Fibroblast of lung (primary cell): Measurements from ENCODE around the gene CHST12. TPM values are rescaled to one million over a fixed set of nuclear protein-coding genes. Genes with fewer than 3 reads are reported as not detected.

Experiments used
- DNase-seq, 2 donors: peaks; one replicate each; pipeline versions ENCODE4 v3.0.0 to v3.0.0-alpha.2; 2010; ENCODE audit warnings: low read depth in 2 of 2
- H2AFZ ChIP-seq: 2 replicates; pipeline ENCODE4 v1.5.1; 2012; ENCODE audit warnings: low read length, control low read depth, inconsistent platforms
- H3K27ac ChIP-seq: 2 replicates; pipeline ENCODE4 v1.5.1; 2011; ENCODE audit warnings: low read length, control low read depth; ENCODE audit not compliant: insufficient read depth
- H3K27me3 ChIP-seq: 2 replicates; pipeline ENCODE4 v1.5.1; 2011; ENCODE audit warnings: mild to moderate bottlenecking, low read length; ENCODE audit not compliant: control insufficient read depth, insufficient read depth
- H3K36me3 ChIP-seq: 2 replicates; pipeline ENCODE4 v1.5.1; 2011; ENCODE audit warnings: low read length; ENCODE audit not compliant: control insufficient read depth, insufficient read depth
- H3K4me1 ChIP-seq: 2 replicates; pipeline ENCODE4 v1.5.1; 2011; ENCODE audit warnings: low read length; ENCODE audit not compliant: control insufficient read depth, insufficient read depth; ENCODE audit errors: extremely low read depth
- H3K4me2 ChIP-seq: 2 replicates; pipeline ENCODE4 v1.5.1; 2011; ENCODE audit warnings: low read length, control low read depth; ENCODE audit not compliant: insufficient read depth; ENCODE audit errors: extremely low read depth
- H3K4me3 ChIP-seq, 4 experiments: fragments of 200-600 bp in 1 of 4; sonication (generic) in 1 of 4; replicated peaks in 1 of 4; 2 replicates each; pipeline ENCODE4 v1.5.1; 2011 to 2016; ENCODE audit warnings: low read length in 4 of 4, low read depth in 3 of 4, mild to moderate bottlenecking in 3 of 4, control low read depth in 2 of 4, inconsistent platforms in 1 of 4, mixed read lengths in 1 of 4; ENCODE audit not compliant: insufficient read depth in 1 of 4; ENCODE audit errors: control extremely low read depth in 1 of 4
- H3K79me2 ChIP-seq: 2 replicates; pipeline ENCODE4 v1.5.1; 2012; ENCODE audit warnings: mild to moderate bottlenecking, low read length, inconsistent platforms; ENCODE audit not compliant: control insufficient read depth, insufficient read depth
- H3K9ac ChIP-seq: 2 replicates; pipeline ENCODE4 v1.5.1; 2011; ENCODE audit warnings: mild to moderate bottlenecking, low read length, control low read depth; ENCODE audit not compliant: insufficient read depth
- H3K9me3 ChIP-seq: 2 replicates; pipeline ENCODE4 v1.5.1; 2012; ENCODE audit warnings: low read depth, low read length; ENCODE audit not compliant: control insufficient read depth, insufficient read depth
- H4K20me1 ChIP-seq: 2 replicates; pipeline ENCODE4 v1.5.1; 2011; ENCODE audit warnings: low read length; ENCODE audit not compliant: control insufficient read depth, insufficient read depth; ENCODE audit errors: extremely low read depth
- EZH2 ChIP-seq: IDR thresholded peaks from 2 replicates; pipeline ENCODE4 v1.5.1; 2012; ENCODE audit warnings: low read length, control low read depth, mild to moderate bottlenecking; ENCODE audit errors: missing control alignments
- polyA plus RNA-seq, 2 donors: library from polyadenylated mRNA; depleted of rRNA in 1 of 2; stranded (reverse) in 1 of 2; unstranded in 1 of 2; fragments of >200 nt; gene quantifications; 2 replicates each; pipeline ENCODE4 v1.2.1, GENCODE V29; 2011 to 2012; ENCODE audit warnings: missing spikeins in 1 of 2
- total RNA-seq: library from RNA; depleted of rRNA; stranded (reverse); fragments of >200 nt; gene quantifications from 2 replicates; pipeline ENCODE4 v1.2.1, GENCODE V29; 2014
- TF ChIP-seq, protein P1 (sequence below), 2 donors: IDR thresholded peaks in 1 of 2; conservative IDR thresholded peaks in 1 of 2; 1 replicate in 1 of 2; 2 replicates in 1 of 2; pipeline ENCODE4 v1.5.1; 2011 to 2012; ENCODE audit warnings: low read length in 2 of 2, control low read depth in 1 of 2, inconsistent platforms in 1 of 2, low read depth in 1 of 2, mild to moderate bottlenecking in 1 of 2

The CHST12 gene
- total and polyA plus RNA-seq, 2 donors (not counting 1 experiment from before 2014, with no cell fraction given), result 3.5 to 9.5 TPM

DNA sequence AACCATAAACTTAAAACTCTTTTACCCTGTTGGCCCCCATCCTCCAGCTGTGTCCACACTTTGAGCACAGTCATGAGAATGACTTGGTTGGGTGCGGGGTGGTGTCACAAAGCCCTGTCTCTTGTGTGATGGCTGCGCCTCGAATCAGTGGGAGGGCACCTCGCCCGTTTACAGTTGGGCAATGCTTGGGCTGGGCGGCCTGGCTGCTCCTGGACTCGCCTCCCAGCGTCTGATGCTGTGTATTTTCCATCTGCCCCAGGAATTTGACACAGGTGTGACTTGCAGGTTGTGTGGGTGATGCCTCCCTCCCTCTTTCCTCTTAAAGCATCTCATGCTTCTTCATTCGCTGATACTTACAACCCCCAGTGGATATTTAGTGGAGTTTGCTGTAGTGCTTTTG, 33.7 kb downstream of the CHST12 start:
- Histone ChIP-seq H3K9ac (no peak overlapping the region), H3K4me1 (no peaks in the 10 kb centered on the region), H3K9me3 (no peaks in the 10 kb centered on the region), H3K4me3 (no peak overlapping the region), H3K27ac (no peak overlapping the region), H3K4me2 (no peak overlapping the region), H2AFZ (no peak overlapping the region), H3K27me3 (no peaks in the 10 kb centered on the region), H3K36me3 (peaks cover 4% of the 10 kb centered on the region), H3K79me2 (no peaks in the 10 kb centered on the region), H4K20me1 (no peaks in the 10 kb centered on the region)
- no peak for DNase-seq
- TF ChIP-seq, protein P1, sequence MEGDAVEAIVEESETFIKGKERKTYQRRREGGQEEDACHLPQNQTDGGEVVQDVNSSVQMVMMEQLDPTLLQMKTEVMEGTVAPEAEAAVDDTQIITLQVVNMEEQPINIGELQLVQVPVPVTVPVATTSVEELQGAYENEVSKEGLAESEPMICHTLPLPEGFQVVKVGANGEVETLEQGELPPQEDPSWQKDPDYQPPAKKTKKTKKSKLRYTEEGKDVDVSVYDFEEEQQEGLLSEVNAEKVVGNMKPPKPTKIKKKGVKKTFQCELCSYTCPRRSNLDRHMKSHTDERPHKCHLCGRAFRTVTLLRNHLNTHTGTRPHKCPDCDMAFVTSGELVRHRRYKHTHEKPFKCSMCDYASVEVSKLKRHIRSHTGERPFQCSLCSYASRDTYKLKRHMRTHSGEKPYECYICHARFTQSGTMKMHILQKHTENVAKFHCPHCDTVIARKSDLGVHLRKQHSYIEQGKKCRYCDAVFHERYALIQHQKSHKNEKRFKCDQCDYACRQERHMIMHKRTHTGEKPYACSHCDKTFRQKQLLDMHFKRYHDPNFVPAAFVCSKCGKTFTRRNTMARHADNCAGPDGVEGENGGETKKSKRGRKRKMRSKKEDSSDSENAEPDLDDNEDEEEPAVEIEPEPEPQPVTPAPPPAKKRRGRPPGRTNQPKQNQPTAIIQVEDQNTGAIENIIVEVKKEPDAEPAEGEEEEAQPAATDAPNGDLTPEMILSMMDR (conservative IDR thresholded peaks at IDR 0.05 in 1 of 2, IDR thresholded peaks at IDR 0.05 in 1 of 2; ENCODE audit: low read depth in 1 of 2, low read length in 2 of 2), result no peak
- no peak for TF ChIP-seq EZH2

DNA sequence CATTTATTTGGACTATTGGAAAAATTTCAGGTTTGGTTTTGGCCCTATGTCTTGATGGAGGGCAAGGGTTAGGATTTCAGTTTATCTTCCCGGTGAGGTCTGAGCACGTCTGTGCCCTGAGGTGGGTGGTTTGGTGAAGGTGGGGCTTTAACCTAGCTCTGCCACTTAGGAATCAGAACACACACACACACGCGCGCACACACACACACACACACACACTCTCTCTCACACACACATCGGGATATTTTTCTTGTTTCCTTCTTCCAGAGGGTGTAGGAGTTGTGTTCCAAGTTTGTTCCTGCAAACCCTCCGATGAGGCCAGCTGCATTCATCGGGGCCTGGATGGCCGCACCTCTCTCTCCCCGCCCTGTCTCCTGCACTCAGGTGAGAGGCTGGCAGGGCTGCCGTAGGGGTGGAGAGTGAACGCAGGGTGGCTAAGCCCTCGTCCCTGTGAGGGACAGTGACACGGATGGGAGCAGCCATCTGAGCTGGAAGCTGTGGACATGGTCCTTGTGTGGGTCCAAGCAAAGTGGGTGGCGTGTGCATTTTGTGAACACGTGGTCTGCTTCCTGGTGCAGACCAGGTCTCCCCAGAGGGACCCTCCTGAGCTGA, 34.2 kb downstream of the CHST12 start:
- no peaks in the 10 kb centered on the region for H3K27me3 ChIP-seq
- H2AFZ ChIP-seq, result no peak overlapping the region
- TF ChIP-seq, protein P1 (conservative IDR thresholded peaks at IDR 0.05 in 1 of 2, IDR thresholded peaks at IDR 0.05 in 1 of 2; ENCODE audit: low read depth in 1 of 2, low read length in 2 of 2), result no peak
- TF ChIP-seq EZH2, result no peak
- H3K4me2 ChIP-seq, result no peak overlapping the region
- no peaks in the 10 kb centered on the region for H4K20me1 ChIP-seq
- H3K4me1 ChIP-seq, result no peaks in the 10 kb centered on the region
- no peak overlapping the region for H3K9ac ChIP-seq
- DNase-seq, result no peak
- no peaks in the 10 kb centered on the region for H3K9me3 ChIP-seq
- H3K27ac ChIP-seq, result no peak overlapping the region
- H3K79me2 ChIP-seq, result no peaks in the 10 kb centered on the region
- no peak overlapping the region for H3K4me3 ChIP-seq
- peaks cover 4% of the 10 kb centered on the region for H3K36me3 ChIP-seq

DNA sequence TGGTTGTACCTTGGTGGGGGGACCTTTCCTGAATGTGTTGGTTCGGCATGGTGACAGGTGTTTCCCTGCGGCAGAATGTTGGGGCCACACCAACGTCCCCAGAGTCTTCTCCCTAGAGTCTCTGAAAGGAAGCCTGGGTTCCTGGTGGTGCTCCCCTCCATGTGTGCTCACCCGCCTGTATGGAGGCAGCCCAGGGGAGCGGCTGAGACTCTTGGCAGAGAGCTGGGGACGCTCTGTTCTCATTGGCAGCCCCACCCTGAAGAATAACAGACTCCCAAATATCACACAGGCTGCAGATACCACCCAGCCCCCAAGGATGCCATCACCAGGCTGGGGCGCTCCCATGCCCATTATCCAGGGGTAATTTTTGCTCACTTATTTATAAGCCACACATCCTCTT, 34.8 kb downstream of the CHST12 start:
- Histone ChIP-seq H3K4me1 (no peaks in the 10 kb centered on the region), H3K36me3 (peaks cover 3% of the 10 kb centered on the region), H3K4me2 (no peak overlapping the region), H3K9me3 (no peaks in the 10 kb centered on the region), H3K79me2 (no peaks in the 10 kb centered on the region), H4K20me1 (no peaks in the 10 kb centered on the region), H3K27ac (no peak overlapping the region), H3K27me3 (no peaks in the 10 kb centered on the region), H2AFZ (no peak overlapping the region), H3K4me3 (no peak overlapping the region), H3K9ac (no peak overlapping the region)
- DNase-seq, result peak in 1 of 2 donors; percentile 4
- TF ChIP-seq, protein P1 (conservative IDR thresholded peaks at IDR 0.05 in 1 of 2, IDR thresholded peaks at IDR 0.05 in 1 of 2; ENCODE audit: low read depth in 1 of 2, low read length in 2 of 2), result no peak
- no peak for TF ChIP-seq EZH2
